Endothelial cell of umbilical vein (primary cell): ENCODE data around the gene CCDC34. TPM values are rescaled to one million over a fixed set of nuclear protein-coding genes. Genes with fewer than 3 reads are reported as not detected.

Experiments used
- BruUV-seq: library from RNA; stranded (reverse); fragments of 400-500 nt; replicated peaks from 2 replicates; lab custom pipeline; 2021; lab: Mats Ljungman, UMichigan
- CTCF ChIA-PET: fragments of 300-600, 350-600 bp; sonication (Branson Sonifier 250); formaldehyde crosslinking; loops from one replicate; lab custom pipeline; 2021; ENCODE audit warnings: antibody characterized with exemption, inconsistent platforms; lab: Charles Lee
- POLR2A ChIA-PET: fragments of 300-600, 350-600 bp; sonication (Branson Sonifier 250); formaldehyde crosslinking; loops from one replicate; lab custom pipeline; 2021; ENCODE audit warnings: antibody characterized with exemption, inconsistent platforms; lab: Charles Lee
- DNase-seq: peaks from one replicate; pipeline ENCODE4 v3.0.0-alpha.2; 2011; ENCODE audit warnings: low read depth, low spot score
- FAIRE-seq: peaks from 2 replicates; lab custom pipeline; 2011; peaks lifted over from hg19 to GRCh38; lab: Jason Lieb, UNC
- H2AFZ ChIP-seq: 2 replicates; pipeline ENCODE4 v1.6.0; 2012; ENCODE audit warnings: low read depth, low read length, control low read depth, inconsistent platforms
- H3K27ac ChIP-seq: 2 replicates; pipeline ENCODE4 v1.5.1; 2011; ENCODE audit warnings: low read depth, mild to moderate bottlenecking, control low read depth, low read length, moderate library complexity; ENCODE audit not compliant: insufficient read depth
- H3K27me3 ChIP-seq, 2 experiments: 2 replicates each; pipeline versions ENCODE4 v1.6.0 to v1.6.1; 2011; ENCODE audit warnings: low read length in 2 of 2, mixed read lengths in 1 of 2; ENCODE audit not compliant: control insufficient read depth in 2 of 2, insufficient read depth in 2 of 2
- H3K36me3 ChIP-seq, 2 experiments: 2 replicates in 1 of 2; 3 replicates in 1 of 2; pipeline ENCODE4 v1.5.1; 2011; ENCODE audit warnings: low read length in 2 of 2, mild to moderate bottlenecking in 1 of 2, moderate library complexity in 1 of 2; ENCODE audit not compliant: control insufficient read depth in 2 of 2, insufficient read depth in 2 of 2; ENCODE audit errors: extremely low read depth in 1 of 2
- H3K4me1 ChIP-seq: 3 replicates; pipeline ENCODE4 v1.5.1; 2011; ENCODE audit warnings: mild to moderate bottlenecking, low read length; ENCODE audit not compliant: control insufficient read depth, insufficient read depth; ENCODE audit errors: extremely low read depth
- H3K4me2 ChIP-seq: 2 replicates; pipeline ENCODE4 v1.6.1; 2011; ENCODE audit warnings: low read length, control low read depth, mixed read lengths; ENCODE audit not compliant: insufficient read depth
- H3K4me3 ChIP-seq, 3 experiments: fragments of 200-600 bp in 1 of 3; sonication (generic), shearing (Covaris generic) in 1 of 3; replicated peaks in 1 of 3; 2 replicates each; pipeline ENCODE4 v1.5.1; 2011 to 2016; ENCODE audit warnings: control low read depth in 3 of 3, low read length in 3 of 3, mild to moderate bottlenecking in 2 of 3, inconsistent platforms in 1 of 3, low read depth in 1 of 3, moderate library complexity in 1 of 3; ENCODE audit not compliant: insufficient read depth in 1 of 3
- H3K79me2 ChIP-seq: 2 replicates; pipeline ENCODE4 v1.6.0; 2012; ENCODE audit warnings: low read length, inconsistent platforms; ENCODE audit not compliant: control insufficient read depth, insufficient read depth
- H3K9ac ChIP-seq: replicated peaks from 2 replicates; pipeline ENCODE3; 2011; ENCODE audit warnings: low read length, control low read depth; ENCODE audit not compliant: insufficient read depth; ENCODE audit errors: extremely low read depth
- H3K9me1 ChIP-seq: replicated peaks from 3 replicates; pipeline ENCODE4 v1.6.0; 2011; ENCODE audit warnings: mild to moderate bottlenecking, low read length; ENCODE audit not compliant: control insufficient read depth, insufficient read depth; ENCODE audit errors: extremely low read depth
- H3K9me3 ChIP-seq: replicated peaks from 2 replicates; pipeline ENCODE4 v1.5.1; 2012; ENCODE audit warnings: low read length, inconsistent platforms; ENCODE audit not compliant: control insufficient read depth, insufficient read depth
- H4K20me1 ChIP-seq: replicated peaks from 2 replicates; pipeline ENCODE3; 2011; ENCODE audit warnings: mild to moderate bottlenecking, low read length; ENCODE audit not compliant: control insufficient read depth, insufficient read depth; ENCODE audit errors: extremely low read depth
- CTCF ChIP-seq, 2 donors: IDR thresholded peaks; 1 replicate in 1 of 2; 2 replicates in 1 of 2; pipeline ENCODE4 v1.5.1; 2011; ENCODE audit warnings: low read length in 2 of 2, mild to moderate bottlenecking in 2 of 2, moderate library complexity in 2 of 2, control low read depth in 1 of 2, inconsistent platforms in 1 of 2, low read depth in 1 of 2; ENCODE audit not compliant: insufficient read depth in 1 of 2; ENCODE audit errors: extremely low read depth in 1 of 2
- EZH2 ChIP-seq: IDR thresholded peaks from 2 replicates; pipeline ENCODE4 v1.6.1; 2012; ENCODE audit warnings: borderline replicate concordance, low read depth, mild to moderate bottlenecking, moderate library complexity, low read length, inconsistent platforms; ENCODE audit not compliant: severe bottlenecking
- FOS ChIP-seq: IDR thresholded peaks from 2 replicates; pipeline ENCODE4 v1.6.1; 2011; ENCODE audit warnings: mild to moderate bottlenecking, low read length, moderate library complexity, borderline replicate concordance; ENCODE audit not compliant: insufficient read depth
- GATA2 ChIP-seq: IDR thresholded peaks from 2 replicates; pipeline ENCODE4 v1.7.0; 2011; ENCODE audit warnings: low read depth, mild to moderate bottlenecking, moderate library complexity, mixed read lengths, low read length; ENCODE audit not compliant: insufficient read length, insufficient read depth
- JUN ChIP-seq: IDR thresholded peaks from 2 replicates; pipeline ENCODE4 v1.6.1; 2011; ENCODE audit warnings: borderline replicate concordance, low read depth; ENCODE audit not compliant: insufficient read length, insufficient read depth
- MYC ChIP-seq: IDR thresholded peaks from one replicate; pipeline ENCODE4 v1.6.1; 2011; ENCODE audit warnings: mild to moderate bottlenecking, low read depth, low read length
- POLR2A ChIP-seq: IDR thresholded peaks from 2 replicates; pipeline ENCODE4 v1.6.1; 2012; ENCODE audit warnings: low read depth, mild to moderate bottlenecking, control low read depth, low read length
- POLR2AphosphoS5 ChIP-seq: IDR thresholded peaks from 2 replicates; pipeline ENCODE4 v1.6.1; 2012; ENCODE audit warnings: low read depth, mild to moderate bottlenecking, control low read depth, low read length, moderate library complexity; ENCODE audit not compliant: insufficient read depth
- dilution Hi-C: fragments of 300-500 bp; cut with MboI; formaldehyde crosslinking; loops from one replicate; pipeline ENCODE4 v1.15.0; 2019; ENCODE audit warnings: low sequenced_read_pairs; ENCODE audit not compliant: extremely low pct_ligation_motif_present
- intact Hi-C: fragments of 100-400 bp; cut with micrococcal nuclease; formaldehyde crosslinking; loops from one replicate; pipeline ENCODE4 v1.10.0; 2022
- polyA plus RNA-seq, 4 experiments: library from polyadenylated mRNA; depleted of rRNA in 3 of 4; stranded (reverse) in 3 of 4; unstranded in 1 of 4; fragments of >200 nt; gene quantifications; 2 replicates each; pipeline versions ENCODE4 v1.2.1 to v1.2.3, GENCODE V29; 2011 to 2012; ENCODE audit warnings: missing spikeins in 1 of 4
- total RNA-seq: library from RNA; stranded (reverse); gene quantifications from 2 replicates; pipeline ENCODE4 v1.2.3, GENCODE V29; 2021
- TF ChIP-seq, protein P1 (sequence below): IDR thresholded peaks from 2 replicates; pipeline ENCODE4 v1.6.1; 2011; ENCODE audit not compliant: insufficient read depth, insufficient read length

CCDC34 gene
- total and polyA plus RNA-seq, 2 donors (not counting 3 experiments of a cell fraction or from before 2014, with no cell fraction given), result 2.3 to 11.4 TPM

DNA sequence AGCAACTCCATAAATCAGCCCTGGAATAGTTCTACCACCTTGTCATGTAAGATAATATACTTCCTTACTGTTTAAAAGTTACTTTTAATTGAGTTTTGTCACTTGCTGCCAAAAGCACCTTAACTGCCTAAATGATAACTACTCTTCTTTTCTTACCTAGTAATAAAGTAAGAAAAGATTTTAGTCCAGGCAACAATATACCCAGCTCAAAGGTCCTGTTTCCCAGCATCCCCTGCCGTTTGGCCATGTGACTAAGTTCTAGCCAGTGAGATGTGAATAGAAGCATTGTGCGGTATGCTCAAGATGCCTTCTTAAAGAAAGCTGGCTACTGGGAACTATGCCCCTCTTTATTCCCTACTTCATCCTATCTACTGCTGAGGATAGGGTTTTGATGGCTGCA lies 39.4 kb upstream of the CCDC34 start:
- H2AFZ ChIP-seq, result no peak overlapping the region
- no peak overlapping the region for H3K27ac ChIP-seq
- no peak for DNase-seq
- no peaks in the 10 kb centered on the region for H3K36me3 ChIP-seq
- H3K4me3 ChIP-seq, result no peak overlapping the region
- H3K79me2 ChIP-seq, result no peaks in the 10 kb centered on the region
- CTCF ChIA-PET, result interaction anchor here (0.6 kb wide), 1 partner anchor 83 kb away, joined by 3 read pairs; no protein-coding TSS in a partner anchor
- FAIRE-seq, result no peak
- no peaks in the 10 kb centered on the region for H3K27me3 ChIP-seq
- no TSS peak for BruUV-seq
- no peak for TF ChIP-seq FOS
- TF ChIP-seq JUN, result no peak
- TF ChIP-seq EZH2, result no peak
- TF ChIP-seq POLR2A, result no peak
- TF ChIP-seq GATA2, result no peak
- TF ChIP-seq MYC, result no peak
- no peak for TF ChIP-seq CTCF (IDR thresholded peaks at IDR 0.05; ENCODE audit: extremely low read depth in 1 of 2, insufficient read depth in 1 of 2, low read depth in 1 of 2, low read length in 2 of 2)
- TF ChIP-seq, protein P1, sequence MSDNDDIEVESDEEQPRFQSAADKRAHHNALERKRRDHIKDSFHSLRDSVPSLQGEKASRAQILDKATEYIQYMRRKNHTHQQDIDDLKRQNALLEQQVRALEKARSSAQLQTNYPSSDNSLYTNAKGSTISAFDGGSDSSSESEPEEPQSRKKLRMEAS, result no peak
- no peak for TF ChIP-seq POLR2AphosphoS5
- no peak overlapping the region for H3K4me2 ChIP-seq
- H3K9ac ChIP-seq, result no peak overlapping the region
- dilution Hi-C loops (no loop called here), intact Hi-C loops (no loop called here)
- no peaks in the 10 kb centered on the region for H3K4me1 ChIP-seq
- POLR2A ChIA-PET, result no interaction called here
- H3K9me1 ChIP-seq, result no peaks in the 10 kb centered on the region
- H4K20me1 ChIP-seq, result no peaks in the 10 kb centered on the region
- no peaks in the 10 kb centered on the region for H3K9me3 ChIP-seq
